Measurements from ENCODE around the gene HAUS7. TPM values are rescaled to one million over a fixed set of nuclear protein-coding genes. Genes with fewer than 3 reads are reported as not detected.

Gene HAUS7
- total RNA-seq, 1 experiment from 2014 or later: 29.3 TPM

- Histone ChIP-seq H3K27ac (no peak overlapping the region), H3K4me3 (no peak overlapping the region), H2AFZ (no peak overlapping the region), H3K79me2 (ENCODE audit: low read depth) (no peaks in the 10 kb centered on the region), H3K4me1 (replicated peaks; ENCODE audit: insufficient read depth) (no peaks in the 10 kb centered on the region), H3K36me3 (ENCODE audit: low read depth) (no peaks in the 10 kb centered on the region), H3K9me2 (ENCODE audit: insufficient read depth) (no peaks in the 10 kb centered on the region), H4K20me1 (ENCODE audit: insufficient read depth) (no peaks in the 10 kb centered on the region), H3F3A (ENCODE audit: insufficient read depth, low read depth) (no peaks in the 10 kb centered on the region), H3K27me3 (ENCODE audit: insufficient read depth, low read depth) (peaks cover 86% of the 10 kb centered on the region), H3K9me3 (ENCODE audit: insufficient read depth, low read depth) (no peaks in the 10 kb centered on the region), H3K4me2 (no peak overlapping the region)
- no peak for DNase-seq
- TF ChIP-seq CTCF (conservative IDR thresholded peaks at IDR 0.05) (no peak), EZH2 (IDR thresholded peaks at IDR 0.05; ENCODE audit: low read depth) (no peak)
- intact Hi-C loops (cut with micrococcal nuclease; ENCODE audit: unreplicated experiment): no loop called here
- CTCF ChIA-PET: no interaction called here
- POLR2A ChIA-PET (ENCODE audit: unreplicated experiment): no interaction called here
- BruUV-seq (replicated peaks): no TSS peak
These were observed 49.4 kb downstream of the HAUS7 start for GRCh38 chrX:153420851-153421599.

- H3K27me3 ChIP-seq (ENCODE audit: insufficient read depth, low read depth): peaks cover 83% of the 10 kb centered on the region
- no peaks in the 10 kb centered on the region for H3K9me2 ChIP-seq (ENCODE audit: insufficient read depth)
- TF ChIP-seq CTCF (conservative IDR thresholded peaks at IDR 0.05) (no peak), EZH2 (IDR thresholded peaks at IDR 0.05; ENCODE audit: low read depth) (no peak)
- H3K9me3 ChIP-seq (ENCODE audit: insufficient read depth, low read depth): no peaks in the 10 kb centered on the region
- no TSS peak for BruUV-seq (replicated peaks)
- intact Hi-C loops (cut with micrococcal nuclease; ENCODE audit: unreplicated experiment): no loop called here
- no peak for DNase-seq
- ChIA-PET POLR2A (ENCODE audit: unreplicated experiment) (no interaction called here), CTCF (no interaction called here)
- H3F3A ChIP-seq (ENCODE audit: insufficient read depth, low read depth): no peaks in the 10 kb centered on the region
- H3K27ac ChIP-seq: no peak overlapping the region
- no peaks in the 10 kb centered on the region for H4K20me1 ChIP-seq (ENCODE audit: insufficient read depth)
- no peak overlapping the region for H3K4me2 ChIP-seq
- no peaks in the 10 kb centered on the region for H3K79me2 ChIP-seq (ENCODE audit: low read depth)
- no peak overlapping the region for H2AFZ ChIP-seq
- no peaks in the 10 kb centered on the region for H3K36me3 ChIP-seq (ENCODE audit: low read depth)
- no peak overlapping the region for H3K4me3 ChIP-seq
- no peaks in the 10 kb centered on the region for H3K4me1 ChIP-seq (replicated peaks; ENCODE audit: insufficient read depth)
These were observed 52.7 kb downstream of the HAUS7 start for GRCh38 chrX:153417637-153418036.

GRCh38 chrX:153416781-153417450 is 53.5 kb downstream of the HAUS7 start:
- no peaks in the 10 kb centered on the region for H4K20me1 ChIP-seq (ENCODE audit: insufficient read depth)

More at GRCh38 chrX:153416781-153417450, 53.5 kb downstream of the HAUS7 start:
- no peak for TF ChIP-seq EZH2 (IDR thresholded peaks at IDR 0.05; ENCODE audit: low read depth)
- TF ChIP-seq CTCF (conservative IDR thresholded peaks at IDR 0.05): no peak
- CTCF ChIA-PET: no interaction called here
- Histone ChIP-seq H3K79me2 (ENCODE audit: low read depth) (no peaks in the 10 kb centered on the region), H3K9me3 (ENCODE audit: insufficient read depth, low read depth) (no peaks in the 10 kb centered on the region), H3K36me3 (ENCODE audit: low read depth) (no peaks in the 10 kb centered on the region), H2AFZ (no peak overlapping the region), H3K4me3 (no peak overlapping the region), H3F3A (ENCODE audit: insufficient read depth, low read depth) (no peaks in the 10 kb centered on the region), H3K27ac (no peak overlapping the region), H3K4me1 (replicated peaks; ENCODE audit: insufficient read depth) (no peaks in the 10 kb centered on the region), H3K27me3 (ENCODE audit: insufficient read depth, low read depth) (peaks cover 89% of the 10 kb centered on the region), H3K4me2 (no peak overlapping the region), H3K9me2 (ENCODE audit: insufficient read depth) (no peaks in the 10 kb centered on the region)
- no peak for DNase-seq
- intact Hi-C loops (cut with micrococcal nuclease; ENCODE audit: unreplicated experiment): no loop called here
- no TSS peak for BruUV-seq (replicated peaks)
- POLR2A ChIA-PET (ENCODE audit: unreplicated experiment): no interaction called here
